LNCaP clone FGC (cell line): Measurements from ENCODE around the gene DDIAS.
"Not testable (repeated sequence)": the region's sequence is repeated elsewhere in the genome, so short reads cannot be mapped to it uniquely, and the experiment has no call there.

Experiments used
- DNase-seq: peaks from one replicate; pipeline ENCODE4 v3.0.0-alpha.2; 2011; ENCODE audit warnings: low read depth
- H3K4me3 ChIP-seq: 2 replicates; pipeline ENCODE4 v1.5.1; 2011; ENCODE audit warnings: mild to moderate bottlenecking, low read depth, low read length, control low read depth
- TF ChIP-seq, protein P1 (sequence below): IDR thresholded peaks from 2 replicates; pipeline ENCODE4 v1.5.1; 2012; ENCODE audit warnings: mild to moderate bottlenecking; ENCODE audit not compliant: control insufficient read depth, insufficient read depth; ENCODE audit errors: extremely low read depth

DDIAS gene, protein sequence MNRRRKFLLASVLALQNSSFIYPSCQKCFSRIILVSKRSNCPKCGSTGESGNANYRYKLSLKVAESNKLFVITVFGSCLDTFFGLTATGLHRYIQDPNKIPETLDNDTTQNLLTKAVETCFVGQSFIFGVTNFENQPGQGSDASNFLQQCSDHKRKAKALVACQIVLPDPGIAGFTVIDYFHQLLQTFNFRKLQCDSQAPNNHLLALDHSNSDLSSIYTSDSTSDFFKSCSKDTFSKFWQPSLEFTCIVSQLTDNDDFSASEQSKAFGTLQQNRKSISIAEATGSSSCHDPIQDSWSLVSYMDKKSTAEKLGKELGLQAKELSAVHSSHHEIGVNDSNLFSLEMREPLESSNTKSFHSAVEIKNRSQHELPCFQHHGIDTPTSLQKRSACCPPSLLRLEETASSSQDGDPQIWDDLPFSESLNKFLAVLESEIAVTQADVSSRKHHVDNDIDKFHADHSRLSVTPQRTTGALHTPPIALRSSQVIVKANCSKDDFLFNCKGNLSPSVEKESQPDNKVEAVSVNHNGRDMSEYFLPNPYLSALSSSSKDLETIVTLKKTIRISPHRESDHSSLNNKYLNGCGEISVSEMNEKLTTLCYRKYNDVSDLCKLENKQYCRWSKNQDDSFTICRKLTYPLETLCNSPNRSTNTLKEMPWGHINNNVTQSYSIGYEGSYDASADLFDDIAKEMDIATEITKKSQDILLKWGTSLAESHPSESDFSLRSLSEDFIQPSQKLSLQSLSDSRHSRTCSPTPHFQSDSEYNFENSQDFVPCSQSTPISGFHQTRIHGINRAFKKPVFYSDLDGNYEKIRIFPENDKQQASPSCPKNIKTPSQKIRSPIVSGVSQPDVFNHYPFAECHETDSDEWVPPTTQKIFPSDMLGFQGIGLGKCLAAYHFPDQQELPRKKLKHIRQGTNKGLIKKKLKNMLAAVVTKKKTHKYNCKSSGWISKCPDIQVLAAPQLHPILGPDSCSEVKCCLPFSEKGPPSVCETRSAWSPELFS

DNA sequence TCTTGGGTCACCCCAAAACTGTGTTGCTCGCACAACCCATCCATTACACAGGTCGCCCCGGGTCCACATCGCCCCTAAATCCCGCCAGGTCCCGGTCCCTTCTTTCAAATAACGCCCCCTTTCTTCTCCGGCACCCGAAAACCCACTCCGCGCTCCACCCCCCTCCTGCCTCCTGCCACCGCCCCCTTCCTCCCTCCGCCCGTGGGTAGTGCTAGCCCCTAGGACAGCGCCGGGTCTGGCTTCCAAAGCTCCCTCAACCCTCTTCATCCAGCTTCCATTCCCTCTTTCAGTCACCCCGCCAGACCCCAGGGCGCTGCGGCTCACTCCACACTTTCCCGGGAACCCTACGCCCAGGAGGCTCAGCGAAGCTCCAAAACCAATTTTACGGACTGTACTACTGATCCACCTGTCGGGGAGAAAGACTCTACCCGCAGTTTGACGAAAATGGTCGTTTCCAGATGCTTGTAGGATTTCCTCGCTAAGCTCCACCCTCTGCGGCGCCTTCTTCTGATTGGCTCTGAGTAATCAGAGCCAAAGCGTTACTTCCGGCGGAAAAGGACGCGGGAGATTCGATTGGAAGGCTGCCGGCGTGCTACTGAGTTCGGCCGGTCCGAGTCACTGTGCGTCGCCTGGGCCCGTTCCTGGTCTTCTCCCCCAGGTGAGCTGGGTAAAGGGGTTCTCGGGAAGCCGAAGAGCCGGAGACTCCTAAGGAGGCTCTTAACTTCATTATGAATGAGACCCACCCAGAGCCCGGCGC lies at the start of gene DDIAS:
Gene DDIAS, plus strand, starts transcription at position 572 of the 757 bp plus-strand sequence. CDS start 13,003 bp downstream, outside the sequence.
- TF ChIP-seq, protein P1, sequence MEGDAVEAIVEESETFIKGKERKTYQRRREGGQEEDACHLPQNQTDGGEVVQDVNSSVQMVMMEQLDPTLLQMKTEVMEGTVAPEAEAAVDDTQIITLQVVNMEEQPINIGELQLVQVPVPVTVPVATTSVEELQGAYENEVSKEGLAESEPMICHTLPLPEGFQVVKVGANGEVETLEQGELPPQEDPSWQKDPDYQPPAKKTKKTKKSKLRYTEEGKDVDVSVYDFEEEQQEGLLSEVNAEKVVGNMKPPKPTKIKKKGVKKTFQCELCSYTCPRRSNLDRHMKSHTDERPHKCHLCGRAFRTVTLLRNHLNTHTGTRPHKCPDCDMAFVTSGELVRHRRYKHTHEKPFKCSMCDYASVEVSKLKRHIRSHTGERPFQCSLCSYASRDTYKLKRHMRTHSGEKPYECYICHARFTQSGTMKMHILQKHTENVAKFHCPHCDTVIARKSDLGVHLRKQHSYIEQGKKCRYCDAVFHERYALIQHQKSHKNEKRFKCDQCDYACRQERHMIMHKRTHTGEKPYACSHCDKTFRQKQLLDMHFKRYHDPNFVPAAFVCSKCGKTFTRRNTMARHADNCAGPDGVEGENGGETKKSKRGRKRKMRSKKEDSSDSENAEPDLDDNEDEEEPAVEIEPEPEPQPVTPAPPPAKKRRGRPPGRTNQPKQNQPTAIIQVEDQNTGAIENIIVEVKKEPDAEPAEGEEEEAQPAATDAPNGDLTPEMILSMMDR: no peak
- peak; percentile 99 for DNase-seq
- peak within 1 kb of the TSS; percentile 86 for H3K4me3 ChIP-seq

DNA sequence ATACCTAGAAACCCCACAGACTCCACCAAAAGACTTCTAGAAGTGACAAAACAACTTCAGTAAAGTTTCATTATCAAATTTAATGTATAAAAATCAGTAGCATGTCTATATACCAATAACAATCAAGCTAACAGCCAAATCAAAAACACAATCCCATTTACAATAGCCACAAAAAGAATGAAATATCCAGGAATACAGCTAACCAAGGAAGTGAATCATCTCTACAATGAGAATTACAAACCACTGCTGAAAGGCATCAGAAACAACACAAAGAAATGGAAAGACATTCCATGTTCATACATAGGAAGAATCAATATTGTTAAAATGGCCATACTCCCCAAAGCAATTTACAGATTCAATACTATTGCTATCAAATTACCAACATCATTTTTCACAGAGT lies 47.3 kb upstream of the DDIAS start:
- DNase-seq: no peak
- TF ChIP-seq, protein P1: no peak
- no peak overlapping the region for H3K4me3 ChIP-seq

DNA sequence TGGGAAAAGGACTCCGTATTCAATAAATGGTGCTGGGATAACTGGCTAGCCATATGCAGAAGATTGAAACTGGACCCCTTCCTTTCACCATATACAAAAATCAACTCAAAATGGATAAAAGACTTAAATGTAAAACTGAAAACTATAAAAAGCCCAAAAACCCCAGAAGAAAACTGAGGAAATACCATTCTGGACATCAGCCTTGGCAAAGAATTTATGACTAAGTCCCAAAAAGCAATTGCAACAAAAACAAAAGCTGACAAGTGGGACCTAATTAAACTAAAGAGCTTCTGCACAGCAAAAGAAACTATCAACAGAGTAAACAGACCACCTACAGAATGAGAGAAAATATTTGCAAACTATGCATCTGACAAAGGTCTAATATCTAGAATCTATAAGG lies 46.6 kb upstream of the DDIAS start:
- not testable (repeated sequence) for DNase-seq

DNA sequence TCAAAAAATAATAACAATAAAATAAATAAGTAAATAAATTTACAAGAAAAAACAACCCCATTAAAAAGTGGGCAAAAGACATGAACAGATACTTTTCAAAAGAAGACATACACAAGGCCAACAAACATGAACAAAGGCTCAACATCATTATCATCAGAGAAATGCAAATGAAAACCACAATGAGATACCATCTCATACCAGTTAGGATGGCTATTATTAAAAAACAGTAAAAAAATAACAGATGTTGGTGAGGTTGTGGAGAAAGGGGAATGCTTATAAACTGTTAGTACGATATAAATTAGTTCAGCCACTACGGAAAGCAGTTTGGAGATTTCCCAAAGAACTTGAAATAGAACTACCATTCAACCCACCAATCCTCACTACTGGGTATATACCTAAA lies 45.9 kb upstream of the DDIAS start:
- TF ChIP-seq, protein P1: no peak
- DNase-seq: no peak

More for the DNA sequence above, 46.6 kb upstream of the DDIAS start:
- H3K4me3 ChIP-seq: not testable (repeated sequence)

DNA sequence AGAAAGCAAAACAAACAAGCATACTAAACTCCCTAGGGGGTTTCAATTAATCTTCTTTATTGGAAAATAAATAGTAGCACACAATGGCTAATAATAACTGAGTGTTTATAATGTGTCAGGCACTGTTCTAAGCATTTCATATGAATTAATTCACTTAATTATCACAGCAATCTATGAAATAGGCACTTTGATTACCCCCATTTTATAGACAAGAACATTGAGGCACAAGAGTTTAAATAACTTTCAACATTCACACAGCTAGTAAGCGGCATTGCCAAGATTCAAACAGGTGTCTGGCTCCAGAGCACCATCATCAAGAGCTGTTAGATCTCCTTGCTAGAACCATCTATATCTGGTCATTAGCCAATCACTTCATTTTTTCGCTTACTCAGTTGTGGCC lies 44.4 kb upstream of the DDIAS start:
- TF ChIP-seq, protein P1: no peak
- no peak overlapping the region for H3K4me3 ChIP-seq
- no peak for DNase-seq

More for the DNA sequence above, 45.9 kb upstream of the DDIAS start:
- H3K4me3 ChIP-seq: no peak overlapping the region

- no peak for DNase-seq
- H3K4me3 ChIP-seq: no peak overlapping the region
These were observed 43.4 kb upstream of the DDIAS start for GRCh38 chr11:82858133-82858532.

More at GRCh38 chr11:82858133-82858532, 43.4 kb upstream of the DDIAS start:
- TF ChIP-seq, protein P1: no peak
